Uterus (tissue), 4 donors: ENCODE measurements around the gene TRMT2A. TPM values are rescaled to one million over a fixed set of nuclear protein-coding genes. Genes with fewer than 3 reads are reported as not detected.

Experiments used
- DNase-seq, 2 donors: peaks; one replicate each; pipeline ENCODE4 v3.0.0-alpha.2; 2019 to 2020
- H3K27ac ChIP-seq, 2 donors: fragments of 200-600 bp; sonication (generic); 1 replicate in 1 of 2; 2 replicates in 1 of 2; pipeline ENCODE4 v1.5.1; 2016 to 2018
- H3K27me3 ChIP-seq, 2 donors: fragments of 200-600 bp; sonication (generic); one replicate each; pipeline ENCODE4 v1.5.1; 2018 to 2019; ENCODE audit warnings: control low read depth in 1 of 2
- H3K36me3 ChIP-seq, 2 donors: fragments of 200-600 bp; sonication (generic); one replicate each; pipeline ENCODE4 v1.5.1; 2019; ENCODE audit warnings: control low read depth in 1 of 2
- H3K4me1 ChIP-seq, 2 donors: fragments of 200-600 bp; sonication (generic); one replicate each; pipeline ENCODE4 v1.5.1; 2018 to 2019; ENCODE audit warnings: control low read depth in 1 of 2
- H3K4me3 ChIP-seq, 2 donors: fragments of 200-600 bp; sonication (generic); 1 replicate in 1 of 2; 2 replicates in 1 of 2; pipeline ENCODE4 v1.5.1; 2018 to 2019; ENCODE audit warnings: mild to moderate bottlenecking in 1 of 2
- H3K9me3 ChIP-seq, 2 donors: fragments of 200-600 bp; sonication (generic); one replicate each; pipeline ENCODE4 v1.5.1; 2019; ENCODE audit warnings: control low read depth in 1 of 2
- POLR2A ChIP-seq, 2 donors: fragments of 450-650 bp; IDR thresholded peaks; one replicate each; pipeline ENCODE4 v1.6.1; 2016; ENCODE audit warnings: antibody characterized with exemption in 2 of 2, mild to moderate bottlenecking in 1 of 2, moderate library complexity in 1 of 2
- intact Hi-C: fragments of 100-400 bp; cut with DNase I; formaldehyde crosslinking; loops from one replicate; pipeline ENCODE4 v1.15.1; 2023; ENCODE audit warnings: low total_unique reads
- total RNA-seq, 4 donors: library from RNA; depleted of rRNA in 3 of 4; stranded (reverse); fragments of >200 nt in 3 of 4; gene quantifications; one replicate each; pipeline versions ENCODE4 v1.1.0 to v1.2.4, GENCODE V29; 2014 to 2023
- TF ChIP-seq, protein P1 (sequence below), 4 experiments: fragments of 200-600 bp in 2 of 4; fragments of 450-650 bp in 2 of 4; sonication (generic) in 2 of 4; IDR thresholded peaks; one replicate each; pipeline ENCODE4 v1.5.1; 2016 to 2019; ENCODE audit warnings: antibody characterized with exemption in 4 of 4, mild to moderate bottlenecking in 2 of 4, moderate library complexity in 1 of 4
- donor health status: DM: yes; HTN: yes; CAD: no.

TRMT2A gene
- total RNA-seq, 4 donors from 2014 or later = 30.9 to 123 (median 45.3) TPM

DNA sequence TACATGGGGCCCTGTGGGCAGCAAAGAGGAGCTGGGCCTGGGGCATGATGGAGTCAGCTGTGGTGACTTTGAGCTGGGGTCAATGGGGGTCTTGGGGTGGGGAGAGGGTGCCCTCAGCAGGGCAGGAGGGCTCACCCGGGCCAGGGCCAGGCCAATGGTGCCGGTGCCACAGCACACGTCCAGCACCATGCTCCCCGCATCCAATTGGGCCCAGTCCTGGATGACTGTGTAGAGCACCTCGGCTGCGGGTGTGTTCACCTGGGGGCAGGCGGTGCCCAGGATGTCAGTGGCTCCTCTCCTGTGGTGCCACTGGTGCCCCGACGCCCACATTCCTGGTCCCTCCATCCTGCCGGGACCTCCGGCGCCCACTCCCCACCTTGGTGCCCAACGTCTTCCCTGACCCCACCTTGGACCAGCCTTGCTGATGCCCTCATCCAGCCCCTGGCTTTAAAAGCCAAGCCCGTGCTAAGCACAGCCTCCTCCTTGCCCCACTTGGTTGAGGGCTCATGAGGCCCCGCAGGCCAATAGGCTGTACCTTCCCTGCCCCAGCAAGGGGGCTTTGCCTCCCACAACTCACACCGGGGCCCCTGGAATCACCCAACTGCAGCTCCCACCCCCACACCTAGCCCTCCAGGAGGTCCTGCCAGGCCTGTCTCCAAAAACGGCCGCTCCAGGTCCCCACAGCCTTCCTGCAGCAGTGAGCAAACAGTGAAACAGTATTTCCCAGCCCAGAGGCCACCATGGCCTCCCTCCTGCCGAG is 3.3 kb downstream of the TRMT2A start:
- TF ChIP-seq, protein P1, sequence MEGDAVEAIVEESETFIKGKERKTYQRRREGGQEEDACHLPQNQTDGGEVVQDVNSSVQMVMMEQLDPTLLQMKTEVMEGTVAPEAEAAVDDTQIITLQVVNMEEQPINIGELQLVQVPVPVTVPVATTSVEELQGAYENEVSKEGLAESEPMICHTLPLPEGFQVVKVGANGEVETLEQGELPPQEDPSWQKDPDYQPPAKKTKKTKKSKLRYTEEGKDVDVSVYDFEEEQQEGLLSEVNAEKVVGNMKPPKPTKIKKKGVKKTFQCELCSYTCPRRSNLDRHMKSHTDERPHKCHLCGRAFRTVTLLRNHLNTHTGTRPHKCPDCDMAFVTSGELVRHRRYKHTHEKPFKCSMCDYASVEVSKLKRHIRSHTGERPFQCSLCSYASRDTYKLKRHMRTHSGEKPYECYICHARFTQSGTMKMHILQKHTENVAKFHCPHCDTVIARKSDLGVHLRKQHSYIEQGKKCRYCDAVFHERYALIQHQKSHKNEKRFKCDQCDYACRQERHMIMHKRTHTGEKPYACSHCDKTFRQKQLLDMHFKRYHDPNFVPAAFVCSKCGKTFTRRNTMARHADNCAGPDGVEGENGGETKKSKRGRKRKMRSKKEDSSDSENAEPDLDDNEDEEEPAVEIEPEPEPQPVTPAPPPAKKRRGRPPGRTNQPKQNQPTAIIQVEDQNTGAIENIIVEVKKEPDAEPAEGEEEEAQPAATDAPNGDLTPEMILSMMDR (IDR thresholded peaks at IDR 0.05) = no peak
- TF ChIP-seq POLR2A (IDR thresholded peaks at IDR 0.05) = no peak
- H3K4me1 ChIP-seq = peaks cover 4 to 7% of the 10 kb centered on the region in 2 donors
- no peak for DNase-seq
- no peak overlapping the region for H3K27ac ChIP-seq
- intact Hi-C loops = loop anchor here (10.0 kb wide), 1 partner anchor 139 kb away; no protein-coding TSS in a partner anchor
- no peaks in the 10 kb centered on the region for H3K27me3 ChIP-seq
- H3K36me3 ChIP-seq = no peaks in the 10 kb centered on the region
- no peaks in the 10 kb centered on the region for H3K9me3 ChIP-seq
- H3K4me3 ChIP-seq = no peak overlapping the region

DNA sequence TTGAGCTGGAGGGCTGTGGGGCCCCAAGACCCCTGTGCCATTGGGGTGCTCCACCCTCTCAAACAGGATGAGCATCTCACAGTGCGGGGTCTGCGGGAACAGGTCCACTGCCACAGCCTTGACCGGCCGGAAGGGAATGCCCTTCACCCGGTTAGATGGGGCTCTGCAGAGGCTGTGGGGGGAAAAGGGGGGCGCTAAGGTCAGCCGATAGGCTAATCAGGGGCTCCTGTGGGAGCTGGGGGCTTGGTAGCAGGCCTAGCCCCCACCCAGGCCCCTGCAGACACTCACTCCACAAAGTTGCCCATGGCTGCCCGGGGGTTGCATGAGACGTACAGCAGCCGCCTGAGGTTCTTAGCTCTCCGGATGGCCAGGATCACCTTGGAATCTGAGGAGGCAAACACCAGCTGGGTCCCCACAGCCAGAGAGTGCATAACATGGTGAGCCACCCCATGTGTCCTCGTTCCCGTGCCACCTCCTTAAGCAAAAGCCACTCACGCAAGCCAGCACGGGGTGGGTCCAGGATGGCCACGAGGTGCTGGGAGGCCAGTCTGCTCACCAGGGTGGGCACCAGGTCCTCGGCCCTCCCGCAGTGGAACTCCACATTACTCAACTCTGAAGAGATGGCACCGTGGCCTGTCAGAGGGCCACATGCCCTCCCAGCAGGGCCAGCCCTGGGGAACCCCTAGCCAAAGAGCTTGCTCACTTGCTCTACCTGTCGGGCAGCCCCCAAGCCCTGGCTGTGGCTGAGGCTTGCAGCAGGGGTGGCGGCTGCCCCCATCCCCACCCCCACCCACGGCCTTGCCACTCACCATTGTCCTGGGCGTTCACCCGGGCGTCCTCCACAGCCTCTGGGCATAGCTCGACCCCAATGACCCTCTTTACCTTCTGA is 4.2 kb downstream of the TRMT2A start:
- TF ChIP-seq, protein P1 (IDR thresholded peaks at IDR 0.05) = no peak
- Histone ChIP-seq H3K4me3 (no peak overlapping the region), H3K27ac (no peak overlapping the region), H3K4me1 (peaks cover 4 to 7% of the 10 kb centered on the region in 2 donors), H3K27me3 (no peaks in the 10 kb centered on the region), H3K36me3 (no peaks in the 10 kb centered on the region), H3K9me3 (no peaks in the 10 kb centered on the region)
- no peak for DNase-seq
- intact Hi-C loops = loop anchor here (10.0 kb wide), 1 partner anchor 138 kb away; no protein-coding TSS in a partner anchor

DNA sequence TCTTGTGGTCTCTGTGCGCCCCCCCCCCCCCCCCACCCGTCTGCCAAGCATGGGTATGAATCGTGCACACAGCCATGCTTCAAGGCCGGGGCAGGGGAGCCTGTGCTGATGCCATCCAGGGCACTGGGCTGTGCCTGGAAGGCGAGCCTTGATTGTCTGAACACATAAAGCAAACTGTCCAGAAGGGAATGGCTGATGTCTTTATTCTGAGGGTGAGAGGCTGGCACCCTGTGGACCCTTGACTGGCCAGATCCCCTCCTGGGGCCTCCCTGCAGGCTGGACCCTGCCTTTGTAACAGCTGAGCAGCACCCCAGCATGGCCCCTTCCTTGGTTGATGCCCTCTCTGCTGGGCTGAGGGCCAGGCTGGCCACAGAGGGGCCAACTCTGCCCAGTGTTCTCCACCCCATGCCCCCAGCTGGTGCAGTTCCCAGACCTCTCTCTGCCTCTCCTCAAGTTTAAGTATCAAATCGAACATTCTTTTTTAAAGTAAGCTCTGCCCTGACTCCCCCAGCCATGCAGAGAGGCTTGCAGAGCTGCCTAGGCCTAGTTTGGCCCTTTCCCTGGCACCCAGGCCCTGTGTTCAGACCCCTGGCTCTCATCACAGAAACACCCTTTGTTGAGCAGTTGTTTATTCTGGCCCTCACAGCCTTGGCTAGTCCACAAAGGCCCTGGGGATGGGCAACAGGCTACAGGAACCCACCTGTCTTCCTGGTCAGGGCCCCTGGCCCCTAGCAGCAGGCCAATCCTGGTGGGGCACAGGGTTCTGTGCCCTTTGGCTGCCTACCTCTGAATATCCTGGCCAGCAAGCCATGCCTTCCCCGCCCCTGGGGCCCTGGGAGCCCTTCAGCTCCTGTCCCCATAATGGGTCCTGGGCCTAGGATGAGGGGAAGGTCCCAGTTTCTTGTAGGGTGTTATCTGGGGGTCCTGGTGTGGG is 5.1 kb downstream of the TRMT2A start:
- Histone ChIP-seq H3K9me3 (no peaks in the 10 kb centered on the region), H3K4me1 (peaks cover 4 to 7% of the 10 kb centered on the region in 2 donors), H3K27me3 (no peaks in the 10 kb centered on the region), H3K36me3 (no peaks in the 10 kb centered on the region), H3K27ac (no peak overlapping the region), H3K4me3 (no peak overlapping the region)
- TF ChIP-seq POLR2A (IDR thresholded peaks at IDR 0.05) = no peak
- TF ChIP-seq, protein P1 (IDR thresholded peaks at IDR 0.05) = no peak
- intact Hi-C loops = loop anchor here (10.0 kb wide), 1 partner anchor 137 kb away; no protein-coding TSS in a partner anchor
- DNase-seq = no peak

DNA sequence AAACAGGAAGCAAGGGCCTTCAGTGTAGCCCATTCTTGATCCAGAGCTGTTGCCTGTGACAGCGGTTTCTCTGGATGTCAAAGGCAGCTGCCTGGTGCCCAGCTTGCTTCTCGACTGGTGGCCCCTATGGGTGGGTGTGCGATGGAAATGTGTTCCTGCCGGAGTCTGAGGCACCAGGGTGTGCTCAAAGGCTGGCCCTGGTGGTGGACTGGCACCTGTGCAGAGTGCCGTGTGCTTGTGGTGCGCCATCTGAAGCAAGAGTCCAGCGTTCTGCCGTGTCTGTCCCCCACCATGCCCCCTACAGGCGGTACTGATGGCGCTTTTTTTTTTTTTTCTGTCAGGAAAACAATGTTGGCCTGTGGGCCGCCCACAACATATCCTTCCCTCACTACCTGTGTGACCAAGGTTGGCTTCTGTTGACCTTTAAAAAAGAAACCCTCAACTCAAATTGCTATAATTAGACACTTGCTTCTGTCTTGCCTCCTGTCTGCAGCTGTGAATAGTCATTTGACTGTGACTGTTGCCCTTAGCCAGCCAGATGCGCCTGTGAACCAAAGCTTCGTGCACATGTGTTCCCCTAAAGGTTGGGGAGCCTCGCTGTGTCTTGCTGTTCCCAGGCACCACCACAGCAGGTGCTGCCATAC is 5.9 kb downstream of the TRMT2A start:
- Histone ChIP-seq H3K4me3 (no peak overlapping the region), H3K36me3 (no peaks in the 10 kb centered on the region), H3K27ac (no peak overlapping the region), H3K9me3 (no peaks in the 10 kb centered on the region), H3K27me3 (no peaks in the 10 kb centered on the region), H3K4me1 (peaks cover 1 to 4% of the 10 kb centered on the region in 2 donors)
- TF ChIP-seq, protein P1 (IDR thresholded peaks at IDR 0.05) = no peak
- TF ChIP-seq POLR2A (IDR thresholded peaks at IDR 0.05) = no peak
- intact Hi-C loops = loop anchor here (10.0 kb wide), 1 partner anchor 136 kb away; no protein-coding TSS in a partner anchor
- no peak for DNase-seq
